Neural crest cell (in vitro differentiated cells): ENCODE data around the gene TMCO4. TPM values are rescaled to one million over a fixed set of nuclear protein-coding genes. Genes with fewer than 3 reads are reported as not detected.

ENCODE experiments used
- DNase-seq: peaks from one replicate; pipeline ENCODE4 v3.0.0; 2021; ENCODE audit warnings: low read depth, mixed read lengths, low spot score
- H3K27ac Mint-ChIP-seq: one replicate; pipeline ENCODE4 v1.8.0; 2021; ENCODE audit warnings: mild to moderate bottlenecking, mixed read lengths; ENCODE audit not compliant: unreplicated experiment
- H3K27me3 Mint-ChIP-seq: 2 replicates; pipeline ENCODE4 v1.8.0; 2021; ENCODE audit warnings: low read depth, mild to moderate bottlenecking, mixed read lengths
- H3K36me3 Mint-ChIP-seq: 2 replicates; pipeline ENCODE4 v1.8.0; 2021; ENCODE audit warnings: low read depth, mild to moderate bottlenecking, mixed read lengths
- H3K4me1 Mint-ChIP-seq: 2 replicates; pipeline ENCODE4 v1.8.0; 2021; ENCODE audit warnings: mixed read lengths
- H3K4me3 Mint-ChIP-seq: one replicate; pipeline ENCODE4 v1.8.0; 2021; ENCODE audit warnings: mild to moderate bottlenecking, mixed read lengths
- H3K9me3 Mint-ChIP-seq: 2 replicates; pipeline ENCODE4 v1.8.0; 2021; ENCODE audit warnings: mixed read lengths
- total RNA-seq: library from RNA; stranded (reverse); gene quantifications from 2 replicates; pipeline ENCODE4 v1.2.1, GENCODE V29; 2021
- TF ChIP-seq, protein P1 (sequence below): fragments of 200-600 bp; sonication (generic); conservative IDR thresholded peaks from 2 replicates; pipeline ENCODE4 v1.5.0; 2021; ENCODE audit warnings: antibody characterized with exemption, mild to moderate bottlenecking

Gene TMCO4
- total RNA-seq, 1 donor from 2014 or later, result 0.75 TPM

DNA sequence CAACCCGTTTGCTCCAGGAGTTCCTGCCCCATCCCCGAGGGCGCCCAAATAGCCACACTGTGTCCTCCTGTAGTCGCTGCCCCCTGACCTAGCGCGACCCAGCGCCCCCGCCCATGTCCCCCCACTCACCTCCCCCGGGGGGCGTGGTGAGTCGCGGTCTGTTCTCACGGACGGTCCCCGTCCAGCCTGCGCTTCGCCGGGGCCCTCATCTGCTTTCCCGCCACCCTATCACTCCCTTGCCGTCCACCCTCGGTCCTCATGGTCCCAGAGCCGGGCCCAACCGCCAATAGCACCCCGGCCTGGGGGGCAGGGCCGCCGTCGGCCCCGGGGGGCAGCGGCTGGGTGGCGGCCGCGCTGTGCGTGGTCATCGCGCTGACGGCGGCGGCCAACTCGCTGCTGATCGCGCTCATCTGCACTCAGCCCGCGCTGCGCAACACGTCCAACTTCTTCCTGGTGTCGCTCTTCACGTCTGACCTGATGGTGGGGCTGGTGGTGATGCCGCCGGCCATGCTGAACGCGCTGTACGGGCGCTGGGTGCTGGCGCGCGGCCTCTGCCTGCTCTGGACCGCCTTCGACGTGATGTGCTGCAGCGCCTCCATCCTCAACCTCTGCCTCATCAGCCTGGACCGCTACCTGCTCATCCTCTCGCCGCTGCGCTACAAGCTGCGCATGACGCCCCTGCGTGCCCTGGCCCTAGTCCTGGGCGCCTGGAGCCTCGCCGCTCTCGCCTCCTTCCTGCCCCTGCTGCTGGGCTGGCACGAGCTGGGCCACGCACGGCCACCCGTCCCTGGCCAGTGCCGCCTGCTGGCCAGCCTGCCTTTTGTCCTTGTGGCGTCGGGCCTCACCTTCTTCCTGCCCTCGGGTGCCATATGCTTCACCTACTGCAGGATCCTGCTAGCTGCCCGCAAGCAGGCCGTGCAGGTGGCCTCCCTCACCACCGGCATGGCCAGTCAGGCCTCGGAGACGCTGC is 133.9 kb downstream of the TMCO4 start:
- peaks cover 93% of the 10 kb centered on the region for H3K27me3 Mint-ChIP-seq
- TF ChIP-seq, protein P1, sequence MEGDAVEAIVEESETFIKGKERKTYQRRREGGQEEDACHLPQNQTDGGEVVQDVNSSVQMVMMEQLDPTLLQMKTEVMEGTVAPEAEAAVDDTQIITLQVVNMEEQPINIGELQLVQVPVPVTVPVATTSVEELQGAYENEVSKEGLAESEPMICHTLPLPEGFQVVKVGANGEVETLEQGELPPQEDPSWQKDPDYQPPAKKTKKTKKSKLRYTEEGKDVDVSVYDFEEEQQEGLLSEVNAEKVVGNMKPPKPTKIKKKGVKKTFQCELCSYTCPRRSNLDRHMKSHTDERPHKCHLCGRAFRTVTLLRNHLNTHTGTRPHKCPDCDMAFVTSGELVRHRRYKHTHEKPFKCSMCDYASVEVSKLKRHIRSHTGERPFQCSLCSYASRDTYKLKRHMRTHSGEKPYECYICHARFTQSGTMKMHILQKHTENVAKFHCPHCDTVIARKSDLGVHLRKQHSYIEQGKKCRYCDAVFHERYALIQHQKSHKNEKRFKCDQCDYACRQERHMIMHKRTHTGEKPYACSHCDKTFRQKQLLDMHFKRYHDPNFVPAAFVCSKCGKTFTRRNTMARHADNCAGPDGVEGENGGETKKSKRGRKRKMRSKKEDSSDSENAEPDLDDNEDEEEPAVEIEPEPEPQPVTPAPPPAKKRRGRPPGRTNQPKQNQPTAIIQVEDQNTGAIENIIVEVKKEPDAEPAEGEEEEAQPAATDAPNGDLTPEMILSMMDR, result no peak
- no peaks in the 10 kb centered on the region for H3K36me3 Mint-ChIP-seq
- DNase-seq, result no peak
- peak overlapping the region; percentile 47 for H3K4me3 Mint-ChIP-seq
- no peaks in the 10 kb centered on the region for H3K9me3 Mint-ChIP-seq
- no peak overlapping the region for H3K27ac Mint-ChIP-seq
- H3K4me1 Mint-ChIP-seq, result no peaks in the 10 kb centered on the region

DNA sequence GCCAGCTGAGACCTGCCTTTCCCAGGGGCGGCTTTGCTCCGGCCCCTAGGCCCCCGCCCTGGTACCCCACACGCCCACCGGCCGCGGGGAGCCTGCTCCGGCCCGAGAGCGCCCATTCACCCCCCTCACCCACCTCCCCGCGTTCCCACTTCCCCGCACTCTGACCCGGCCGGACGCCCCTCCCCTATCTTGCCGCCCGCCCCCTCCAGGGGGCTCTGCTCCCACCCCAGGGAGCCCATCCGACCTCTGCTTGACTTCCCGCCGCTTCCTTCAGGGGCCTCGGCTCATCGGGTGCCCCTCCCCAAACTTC is 134.6 kb downstream of the TMCO4 start:
- Mint-ChIP-seq H3K4me1 (no peaks in the 10 kb centered on the region), H3K27me3 (peaks cover 94% of the 10 kb centered on the region), H3K36me3 (no peaks in the 10 kb centered on the region), H3K9me3 (no peaks in the 10 kb centered on the region), H3K4me3 (no peak overlapping the region), H3K27ac (no peak overlapping the region)
- TF ChIP-seq, protein P1, result no peak
- no peak for DNase-seq

DNA sequence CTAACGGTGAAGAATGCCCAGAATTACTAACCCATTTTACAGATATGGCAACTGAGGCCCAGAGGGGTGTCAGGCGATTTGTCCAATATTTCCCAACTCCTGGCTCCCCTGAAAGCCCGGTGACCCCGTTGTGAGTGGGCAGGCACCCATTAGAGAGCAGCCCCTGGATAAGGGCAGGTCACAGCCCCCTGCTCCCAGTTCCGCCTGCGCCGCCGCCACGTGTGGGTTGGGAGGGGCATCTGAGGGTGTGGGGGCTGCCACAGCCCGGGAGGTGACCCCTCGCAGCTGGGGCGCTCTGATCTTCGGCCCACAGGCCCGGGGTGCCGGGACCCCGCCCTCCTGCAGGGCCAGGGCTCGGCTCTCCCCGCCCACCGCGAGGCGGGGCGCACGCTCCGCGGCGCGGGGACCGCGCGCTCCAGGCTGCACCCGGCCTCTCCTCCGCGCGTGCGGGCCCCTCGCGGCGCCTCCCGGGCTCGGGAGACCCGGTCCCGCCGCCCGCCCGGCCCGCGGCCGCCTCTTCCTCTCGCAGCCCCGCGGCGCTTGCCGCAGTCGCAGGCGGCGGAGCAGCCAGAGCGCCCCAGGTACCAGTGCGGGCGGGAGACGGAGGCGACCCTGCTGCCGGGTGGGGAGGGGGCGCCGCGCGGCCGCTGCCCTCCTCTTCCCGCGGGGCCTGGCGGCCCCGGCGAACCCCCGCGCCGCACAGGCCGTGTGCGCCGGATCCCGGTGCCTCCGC is 135.1 kb downstream of the TMCO4 start, which contains the start of gene HTR6:
TSS of gene HTR6 (plus strand) at position 423 of the 733 bp plus-strand sequence. CDS start 879 bp downstream, outside the sequence.
- no peak for DNase-seq
- TF ChIP-seq, protein P1, result no peak
- H3K9me3 Mint-ChIP-seq, result no peaks in the 10 kb centered on the region
- H3K36me3 Mint-ChIP-seq, result no peaks in the 10 kb centered on the region
- no peak within 1 kb of the TSS for H3K4me3 Mint-ChIP-seq
- H3K27me3 Mint-ChIP-seq, result peaks cover 93% of the 10 kb centered on the region
- H3K27ac Mint-ChIP-seq, result no peak within 1 kb of the TSS
- peaks cover 3% of the 10 kb centered on the region for H3K4me1 Mint-ChIP-seq

DNA sequence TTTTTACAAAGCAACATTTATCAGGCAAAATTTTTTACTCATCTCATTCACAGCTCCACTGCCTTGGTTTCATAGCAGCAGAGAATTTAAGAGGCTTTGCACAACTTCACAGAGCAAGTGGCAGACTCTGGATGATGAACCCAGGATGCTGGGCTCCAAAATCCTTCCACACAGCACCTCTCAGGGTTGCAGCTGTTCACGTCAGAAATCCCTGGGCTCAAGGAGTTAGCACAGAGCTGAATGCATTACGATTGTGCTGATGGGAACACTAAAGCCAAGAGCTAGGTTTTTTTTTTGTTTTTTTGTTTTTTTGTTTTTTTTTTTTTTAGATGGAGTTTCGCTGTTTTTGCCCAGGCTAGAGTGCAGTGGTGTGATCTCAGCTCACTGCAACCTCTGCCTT is 137.4 kb downstream of the TMCO4 start:
- Mint-ChIP-seq H3K27me3 (peaks cover 71% of the 10 kb centered on the region), H3K27ac (no peak overlapping the region)

DNA sequence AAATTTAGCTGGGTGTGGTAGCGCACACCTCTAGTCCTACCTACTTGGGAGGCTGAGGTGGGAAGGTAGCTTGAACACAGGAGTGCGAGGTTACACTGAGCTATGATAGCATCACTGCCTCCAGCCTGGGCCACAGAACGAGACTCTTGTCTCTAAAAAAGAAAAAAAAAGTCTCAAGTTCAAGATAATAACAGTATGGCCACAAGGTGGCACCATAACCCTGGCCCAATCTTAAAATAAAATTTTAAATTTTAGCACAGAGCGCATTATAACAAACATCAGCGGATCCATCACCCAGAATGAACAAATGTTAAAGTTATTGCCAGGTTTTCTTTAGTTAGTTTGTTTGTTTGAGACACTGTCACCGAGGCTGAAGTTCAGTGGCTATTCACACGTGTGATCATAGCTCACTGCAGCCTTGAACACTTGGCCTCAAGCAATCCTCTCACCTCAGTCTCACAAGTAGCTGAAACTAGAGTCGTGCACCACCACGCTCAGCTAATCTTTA is 137.9 kb downstream of the TMCO4 start:
- TF ChIP-seq, protein P1, result peak; percentile 88
- H3K27ac Mint-ChIP-seq, result no peak overlapping the region
- no peaks in the 10 kb centered on the region for H3K9me3 Mint-ChIP-seq
- peak; percentile 37 for DNase-seq
- peaks cover 11% of the 10 kb centered on the region for H3K4me1 Mint-ChIP-seq
- no peak overlapping the region for H3K4me3 Mint-ChIP-seq
- peaks cover 66% of the 10 kb centered on the region for H3K27me3 Mint-ChIP-seq
- no peaks in the 10 kb centered on the region for H3K36me3 Mint-ChIP-seq

More for the DNA sequence above, 137.4 kb downstream of the TMCO4 start:
- TF ChIP-seq, protein P1, result no peak
- H3K4me3 Mint-ChIP-seq, result no peak overlapping the region
- H3K9me3 Mint-ChIP-seq, result no peaks in the 10 kb centered on the region
- no peaks in the 10 kb centered on the region for H3K36me3 Mint-ChIP-seq
- no peak for DNase-seq
- peaks cover 8% of the 10 kb centered on the region for H3K4me1 Mint-ChIP-seq
